ENCODE data around the gene NAAA.
"Not testable (repeated sequence)": the region's sequence is repeated elsewhere in the genome, so short reads cannot be mapped to it uniquely, and the experiment has no call there.

Gene NAAA

DNA sequence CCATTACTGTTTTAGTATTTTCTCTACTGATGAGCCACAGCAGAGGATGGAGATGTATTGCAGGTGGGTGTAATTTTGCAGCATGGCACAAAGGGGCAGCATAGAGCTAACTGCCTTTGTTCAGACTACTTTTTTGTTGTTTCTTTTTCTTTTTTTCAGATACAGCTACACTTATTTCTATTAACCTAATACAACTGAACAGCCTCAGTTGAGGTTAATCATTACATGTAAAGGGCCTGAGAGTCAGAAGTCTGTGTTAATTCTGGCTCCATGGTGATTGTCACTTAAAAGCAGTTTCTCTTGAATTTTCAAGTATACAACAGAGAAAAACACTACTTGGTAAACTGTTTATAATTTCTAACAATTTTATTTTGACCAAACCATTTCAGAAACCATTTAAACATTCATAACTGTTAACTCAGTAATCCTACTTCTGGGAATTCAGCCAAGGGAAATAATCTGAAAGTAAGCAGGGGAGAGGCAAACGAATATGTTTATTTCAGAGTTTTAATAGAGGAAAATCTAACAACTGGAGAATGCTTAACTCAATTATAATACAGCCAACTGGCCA, 24.6 kb downstream of the NAAA start:
- peak; percentile 5 for DNase-seq

DNA sequence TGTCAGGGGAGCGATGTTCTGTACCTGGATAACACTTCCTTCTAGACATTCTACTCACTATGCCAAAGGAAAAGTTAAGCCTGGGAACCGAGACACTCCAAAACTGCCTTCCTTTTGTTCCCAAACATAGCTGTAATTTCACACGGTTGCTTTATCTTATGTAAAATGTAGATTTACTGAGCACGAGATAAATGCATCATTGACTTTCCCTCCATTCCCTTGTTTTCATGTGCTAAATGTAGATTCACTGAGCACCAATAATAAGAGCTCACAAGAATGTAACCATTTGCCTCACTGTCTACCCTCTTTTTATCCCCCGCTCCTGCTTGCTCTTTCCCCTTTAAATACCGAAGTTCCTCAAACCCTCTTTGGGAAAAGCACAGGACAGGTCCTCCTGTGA, 27.8 kb downstream of the NAAA start:
- no peak for DNase-seq

DNA sequence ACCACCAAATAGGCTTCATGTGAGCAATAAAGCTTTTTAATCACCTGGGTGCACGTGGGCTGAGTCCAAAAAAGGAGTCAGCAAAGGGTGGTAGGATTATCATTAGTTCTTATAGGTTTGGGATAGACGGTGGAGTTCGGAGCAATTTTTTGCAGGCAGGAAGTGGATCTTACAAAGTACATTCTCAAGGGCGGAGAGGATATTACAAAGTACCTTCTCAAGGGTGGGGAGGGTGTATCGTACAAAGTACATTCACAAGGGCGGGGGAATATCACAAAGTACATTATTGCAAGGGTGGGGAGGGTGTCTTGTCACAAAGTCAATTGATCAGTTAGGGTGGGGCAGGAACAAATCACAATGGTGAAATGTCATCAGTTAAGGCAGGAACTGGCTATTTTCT, 30.0 kb downstream of the NAAA start:
- not testable (repeated sequence) for DNase-seq

DNA sequence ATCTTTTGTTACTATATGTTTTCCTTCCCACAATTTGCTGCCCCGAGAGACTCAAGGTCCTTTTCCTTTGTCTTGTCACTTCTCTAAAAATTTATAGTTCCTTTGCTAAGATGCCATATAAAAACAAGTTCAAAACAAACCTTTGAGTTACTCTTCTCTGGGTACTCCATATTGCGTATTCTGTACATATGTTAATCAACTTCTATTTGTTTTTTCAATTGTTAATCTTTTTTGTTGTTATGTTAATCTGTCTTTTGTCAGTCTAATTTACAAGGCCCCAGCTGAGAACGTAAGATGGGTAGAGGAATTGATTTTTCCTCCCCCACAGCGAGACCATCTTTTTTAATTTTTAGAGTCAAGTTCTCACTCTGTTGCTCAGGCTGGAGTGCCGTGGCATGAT, 31.4 kb downstream of the NAAA start:
- DNase-seq = no peak

DNA sequence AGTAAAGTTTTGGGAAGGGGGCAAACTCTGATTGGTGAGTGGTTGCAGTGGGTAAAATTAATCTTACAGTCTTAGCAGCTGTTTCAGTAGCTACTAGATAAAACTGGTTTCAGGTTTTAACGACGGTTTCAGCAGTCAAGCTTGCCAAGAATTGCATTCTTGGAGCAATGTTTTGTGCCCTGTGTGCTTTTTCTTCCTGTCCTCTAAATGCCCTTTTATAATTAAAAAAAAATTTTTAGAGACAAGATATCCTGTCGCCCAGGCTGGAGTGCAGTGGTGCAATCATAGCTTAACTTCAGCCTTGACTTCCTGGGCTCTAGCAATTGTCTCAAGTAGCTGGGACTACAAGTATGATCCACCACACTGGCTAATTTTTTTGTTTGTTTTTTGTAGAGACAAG, 32.3 kb downstream of the NAAA start:
- no peak for DNase-seq

DNA sequence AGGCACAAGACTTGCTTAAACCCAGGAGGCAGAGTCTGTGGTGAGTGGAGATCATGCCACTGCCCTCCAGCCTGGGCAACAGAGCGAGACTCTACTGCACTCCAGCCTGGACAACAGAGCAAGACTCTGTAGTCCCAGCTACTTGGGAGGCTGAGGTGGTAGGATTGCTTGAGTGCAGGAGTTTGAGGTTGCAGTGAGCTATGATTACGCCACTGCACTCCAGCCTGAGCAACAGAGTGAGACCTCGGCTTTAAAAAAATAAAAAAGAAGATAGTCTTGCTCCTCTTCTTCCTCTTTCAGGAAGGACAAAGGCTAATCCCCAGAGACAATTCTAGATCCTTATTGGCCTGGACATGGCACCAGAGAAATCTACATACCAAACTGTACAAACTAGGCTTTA, 32.8 kb downstream of the NAAA start:
- no peak for DNase-seq

DNA sequence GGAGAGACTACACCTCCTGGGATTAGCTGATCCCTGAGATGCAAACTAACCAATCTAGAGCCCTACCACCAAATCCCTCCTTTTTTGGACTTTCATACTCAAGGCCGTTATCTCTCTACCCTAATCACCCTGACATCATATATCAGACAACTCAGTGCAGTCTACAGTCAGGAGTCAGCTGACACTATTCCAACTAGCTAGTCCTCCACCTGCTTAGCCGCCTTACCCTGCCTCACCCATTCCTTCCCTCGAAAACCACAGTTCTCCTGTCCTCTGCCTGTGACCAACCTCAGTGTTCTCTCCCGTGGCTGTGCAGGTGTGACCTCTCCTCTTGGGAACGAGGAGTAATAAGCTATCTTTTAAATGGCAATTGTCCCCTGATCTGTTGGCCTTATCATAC, 36.7 kb downstream of the NAAA start:
- DNase-seq = no peak

DNA sequence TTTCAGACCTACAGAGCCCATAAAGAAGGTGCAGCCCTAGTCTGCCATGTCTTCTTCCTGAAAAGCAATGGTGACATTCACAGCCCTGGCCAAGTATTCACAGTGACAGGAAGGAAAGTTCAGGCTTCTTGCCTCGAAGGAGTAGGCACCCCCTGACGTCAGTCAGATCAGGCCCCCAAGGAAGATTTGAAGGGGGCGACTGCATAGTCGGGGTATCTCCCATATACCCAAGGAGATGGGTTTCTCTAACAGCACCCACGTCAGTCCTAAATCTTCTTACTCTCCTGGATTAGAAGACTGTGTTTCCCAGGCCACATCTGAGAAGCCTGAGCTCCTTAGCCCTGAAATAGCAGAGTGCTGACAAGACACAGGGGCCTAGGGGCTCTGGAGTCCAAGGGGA, 38.5 kb downstream of the NAAA start, which contains the start of gene PPEF2:
PPEF2 (minus strand) TSS at position 101 of the 400 bp plus-strand sequence. CDS start 6,127 bp downstream, outside the sequence.
- DNase-seq = no peak

DNA sequence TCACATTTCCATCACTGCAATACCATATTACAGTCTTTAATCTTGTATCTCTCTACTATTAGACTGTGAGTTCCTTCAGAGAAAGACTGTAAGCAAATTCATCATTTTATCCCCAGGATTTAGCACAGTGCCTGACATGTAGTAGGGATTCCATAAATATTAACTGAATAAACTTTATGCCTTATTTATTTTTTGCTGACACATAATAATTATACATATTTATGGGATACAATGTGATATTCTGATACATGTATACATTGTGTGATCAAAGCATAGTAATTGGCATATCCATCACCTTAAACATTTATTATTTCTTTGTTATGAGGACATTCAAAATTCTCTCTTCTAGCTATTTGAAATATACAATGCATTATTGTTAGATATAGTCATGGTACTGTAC, 42.3 kb downstream of the NAAA start:
- no peak for DNase-seq

DNA sequence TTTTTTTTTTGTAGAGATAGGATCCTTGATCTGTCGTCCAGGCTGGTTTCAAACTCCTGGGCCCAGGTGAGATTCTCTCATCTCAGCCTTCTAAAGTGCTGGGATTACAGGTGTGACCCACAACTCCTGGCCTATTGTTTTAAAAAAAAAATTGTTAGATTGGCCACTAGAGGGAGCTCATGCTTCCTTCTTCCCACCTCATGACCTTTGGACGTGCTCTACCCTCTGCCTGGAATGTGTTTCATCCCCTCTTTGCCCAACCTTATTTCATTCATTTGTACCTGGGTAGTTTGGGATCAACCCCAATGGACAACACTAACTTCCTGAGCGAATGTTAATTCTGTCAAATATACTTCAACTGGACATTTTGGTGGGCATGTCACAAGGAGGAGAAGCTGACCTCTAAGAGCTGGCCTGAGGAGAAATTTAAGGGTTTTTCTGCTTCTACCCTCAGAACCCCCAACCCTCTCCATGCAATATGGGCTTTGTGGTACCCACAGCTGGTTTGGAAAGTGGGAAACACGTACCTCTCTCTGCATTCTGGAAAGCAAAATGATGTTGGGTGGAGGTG, 45.0 kb downstream of the NAAA start:
- DNase-seq = peak; percentile 4

DNA sequence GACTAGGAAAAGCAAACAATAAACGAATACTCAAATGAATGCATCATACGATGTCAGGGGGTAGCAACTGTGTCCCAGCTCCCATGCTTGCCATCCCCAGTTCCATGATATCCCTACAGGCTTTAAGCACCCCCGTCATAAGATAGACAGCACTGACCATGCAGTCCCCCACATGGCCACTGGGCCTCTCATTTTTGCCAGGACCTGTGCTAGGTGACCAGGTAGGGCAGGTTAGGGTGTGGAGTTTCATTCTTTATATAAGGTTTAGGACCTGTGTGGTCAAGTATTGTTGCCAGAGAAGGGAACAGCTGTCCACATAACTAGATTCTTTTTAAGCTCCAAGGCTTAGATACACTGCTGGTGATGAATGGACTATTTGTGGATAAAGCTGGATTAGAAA, 48.3 kb downstream of the NAAA start:
- DNase-seq = no peak

DNA sequence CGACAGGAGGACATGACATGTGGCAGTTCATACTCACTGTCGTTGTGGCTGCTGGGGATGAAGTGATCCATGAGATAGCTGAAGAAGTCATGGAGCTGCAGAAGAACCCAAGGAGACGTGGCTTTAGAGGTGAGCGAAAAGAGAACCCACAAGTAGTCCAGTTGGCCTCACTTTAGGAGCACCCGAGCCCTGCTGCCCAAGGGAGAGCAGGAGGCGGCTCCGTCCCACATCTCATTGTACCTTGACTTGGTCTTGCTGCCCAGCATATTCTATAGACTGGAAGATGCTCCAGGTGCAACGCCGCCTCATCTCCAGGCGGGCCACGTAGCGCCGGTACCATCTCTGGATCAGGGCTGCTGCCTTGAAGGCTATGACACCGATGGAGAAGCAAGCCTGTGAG, 49.2 kb downstream of the NAAA start:
- DNase-seq = no peak

DNA sequence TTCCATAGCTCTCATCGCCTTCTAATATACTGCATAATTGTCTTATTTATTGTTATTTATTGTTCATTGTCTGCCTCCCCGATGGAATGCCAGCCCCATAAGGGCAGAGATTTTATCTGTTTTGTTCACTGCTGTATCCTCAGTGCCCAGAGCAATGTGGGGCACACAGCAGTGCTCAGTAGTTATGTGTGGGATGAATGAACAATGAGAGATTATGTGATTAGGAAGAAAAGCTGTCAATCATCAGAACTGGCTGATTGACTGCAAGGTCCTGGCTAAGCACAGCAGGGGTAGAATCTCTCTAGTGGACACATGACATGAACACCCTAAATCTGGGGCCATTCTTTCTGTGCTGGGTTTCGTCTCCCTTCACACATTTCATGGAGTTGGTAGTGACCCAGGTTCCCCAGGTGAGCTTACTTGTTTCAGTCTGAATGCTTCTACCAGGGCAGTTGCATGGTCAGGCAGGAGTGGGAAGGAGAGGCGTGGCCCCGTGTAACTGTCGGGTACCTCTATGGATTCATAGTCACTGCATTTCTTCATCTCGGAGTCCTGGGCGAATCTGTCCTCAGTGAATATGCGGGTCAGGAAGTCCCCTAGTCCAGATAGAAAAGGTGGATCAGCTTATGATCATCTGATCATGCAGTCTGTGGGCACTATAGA, 51.1 kb downstream of the NAAA start:
- no peak for DNase-seq

DNA sequence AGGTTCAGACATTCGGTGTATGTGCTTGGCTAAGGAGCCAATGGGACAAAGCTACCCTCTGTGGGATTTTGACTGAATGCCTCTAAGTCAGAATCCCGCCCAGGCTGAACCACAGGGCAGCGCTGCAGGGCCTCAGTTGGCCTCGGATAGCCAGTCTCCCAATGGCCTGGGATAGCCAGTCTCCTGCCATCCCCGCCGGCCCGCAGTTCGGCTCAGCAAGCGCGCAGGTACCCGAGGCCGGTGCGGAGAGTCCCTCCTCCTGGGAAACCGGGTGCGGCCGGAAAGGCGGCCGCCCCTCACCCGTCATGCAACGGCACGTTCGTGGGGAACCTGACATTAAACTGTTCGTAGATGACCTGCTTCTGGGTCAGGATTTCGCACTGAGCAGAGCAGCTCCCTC, 54.7 kb downstream of the NAAA start:
- DNase-seq = no peak

DNA sequence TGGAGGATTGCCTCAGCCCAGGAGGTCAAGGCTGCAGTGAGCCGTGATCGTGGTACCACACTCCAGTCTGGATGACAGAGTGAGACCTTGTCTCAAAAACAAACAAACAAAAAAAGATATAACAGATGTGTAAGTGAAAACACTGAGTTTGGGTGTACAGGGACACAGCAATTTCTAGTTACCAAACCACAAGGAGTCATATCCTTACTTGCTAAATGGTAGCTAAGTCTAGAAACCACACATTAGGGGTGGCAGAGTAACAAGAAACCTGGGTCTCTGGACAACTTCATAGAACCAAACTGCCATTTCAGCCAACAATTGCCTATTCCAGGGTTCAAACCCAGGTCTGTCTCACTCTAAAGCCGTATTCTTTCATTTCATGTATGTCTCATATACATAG, 59.3 kb downstream of the NAAA start:
- no peak for DNase-seq

DNA sequence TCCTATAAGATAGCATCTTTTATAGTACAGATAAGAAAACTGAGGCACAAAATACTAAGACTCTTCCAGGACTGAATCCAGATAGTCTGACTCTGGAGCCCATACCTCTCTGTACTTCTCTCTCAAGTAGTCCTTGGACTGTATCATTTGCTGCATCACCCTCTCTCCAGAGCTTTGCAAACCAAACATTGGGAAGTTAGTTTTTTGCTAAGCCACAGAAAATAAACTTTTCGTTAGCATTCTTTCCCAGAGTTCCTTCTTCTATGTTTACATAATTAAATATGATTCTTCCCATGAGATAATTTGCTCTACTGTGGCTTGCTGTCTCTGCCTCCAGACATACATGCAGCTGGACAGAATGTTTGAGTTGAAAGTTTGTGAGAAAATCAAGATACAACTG, 60.5 kb downstream of the NAAA start:
- DNase-seq = no peak

DNA sequence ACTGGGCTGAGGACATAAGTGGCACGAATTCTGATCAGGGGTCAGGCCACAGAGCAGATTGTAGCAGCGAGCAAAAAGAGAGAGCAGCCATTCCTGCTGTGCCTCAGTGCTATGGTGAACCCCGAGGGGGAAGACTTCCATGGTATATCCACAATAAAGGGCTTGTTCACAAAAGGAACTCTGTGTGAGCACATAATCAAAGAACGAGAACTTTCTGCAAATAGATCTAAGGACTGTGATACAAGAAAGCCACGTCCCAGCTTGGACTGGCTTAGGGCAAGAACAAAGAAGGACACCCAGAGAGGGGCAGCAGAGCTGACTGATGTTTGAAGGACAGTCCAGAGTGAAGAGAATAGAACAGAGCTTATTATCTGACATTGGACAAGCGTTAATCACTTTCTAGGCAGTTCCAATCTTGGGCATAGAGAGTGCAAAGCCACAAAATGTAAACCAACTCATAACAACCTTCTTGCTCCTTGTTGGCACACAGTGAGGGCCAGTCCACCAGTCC, 62.5 kb downstream of the NAAA start:
- DNase-seq = no peak

DNA sequence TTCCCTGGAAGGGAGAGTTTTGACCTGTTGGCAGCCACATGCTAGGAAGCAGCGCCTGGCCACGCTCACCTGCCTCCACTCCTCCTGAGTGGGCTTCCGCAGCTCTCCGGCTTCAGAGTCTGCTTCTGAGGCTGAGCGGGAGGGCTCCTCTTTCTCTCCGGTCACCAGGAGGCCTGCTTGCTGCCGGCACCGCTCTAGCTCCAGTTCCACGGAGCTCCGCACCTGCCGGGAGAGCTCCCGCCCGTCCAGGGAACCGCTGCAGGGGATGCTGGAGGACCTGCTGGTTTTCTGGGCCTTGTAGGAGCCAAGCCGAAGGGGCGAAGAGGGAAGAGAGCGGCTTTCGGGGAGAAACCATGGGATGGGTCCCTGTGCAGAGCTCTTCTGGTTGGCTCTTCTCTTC, 64.6 kb downstream of the NAAA start:
- no peak for DNase-seq

DNA sequence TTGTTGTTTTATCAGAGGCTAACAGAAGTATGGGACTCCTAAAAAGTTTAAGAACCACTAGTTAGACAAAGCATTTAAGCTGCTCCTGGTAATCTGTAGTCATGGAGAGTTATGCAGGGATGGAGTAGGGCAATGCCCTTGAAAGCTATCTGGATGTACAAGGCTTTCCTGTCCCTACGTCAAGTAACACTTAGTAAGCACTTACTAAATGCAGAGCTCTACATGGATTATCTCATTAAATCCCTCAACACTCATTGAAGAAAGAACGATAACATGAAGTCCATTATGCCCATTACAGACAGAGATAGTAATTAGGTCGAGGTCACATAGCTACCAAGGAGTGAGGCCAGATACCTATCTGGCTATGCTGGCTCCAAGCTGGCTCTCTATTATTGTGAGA, 71.7 kb downstream of the NAAA start:
- DNase-seq = no peak

DNA sequence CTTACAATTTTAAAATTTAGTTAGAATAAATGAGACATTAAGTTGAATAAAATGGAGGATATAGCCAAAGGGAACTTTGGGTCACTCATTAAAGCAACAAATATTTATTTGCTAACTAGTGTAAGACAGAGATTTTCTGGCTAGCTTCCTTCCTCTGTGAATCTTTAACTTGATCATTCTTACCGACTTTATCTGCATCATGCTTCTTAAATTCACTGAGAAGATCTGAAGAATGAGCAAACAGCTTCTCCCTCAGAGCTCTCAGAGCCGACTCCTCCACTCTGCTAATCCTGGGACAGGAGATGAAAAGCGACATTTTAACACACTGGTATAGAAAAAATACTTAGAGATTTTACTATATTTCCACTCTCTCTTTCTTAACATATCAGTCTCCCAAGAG, 73.7 kb downstream of the NAAA start:
- no peak for DNase-seq

Measured in activated T-cell treated with anti-CD3 and anti-CD28 coated beads for 4 hours (primary cell).